Activated CD4-positive, alpha-beta memory T cell treated with anti-CD3 and anti-CD28 coated beads for 36 hours (primary cell): ENCODE results near the gene DMXL2. TPM values are rescaled to one million over a fixed set of nuclear protein-coding genes. Genes with fewer than 3 reads are reported as not detected.
"Not testable (repeated sequence)": the region's sequence is repeated elsewhere in the genome, so short reads cannot be mapped to it uniquely, and the experiment has no call there.

Source experiments
- CTCF ChIA-PET: fragments of 350-600 bp; sonication (Branson Sonifier 250); formaldehyde crosslinking; loops from one replicate; lab custom pipeline; 2021; ENCODE audit warnings: antibody characterized with exemption, inconsistent platforms; lab: Charles Lee
- POLR2A ChIA-PET: fragments of 350-600 bp; sonication (Branson Sonifier 250); formaldehyde crosslinking; loops from one replicate; lab custom pipeline; 2021; ENCODE audit warnings: antibody characterized with exemption; lab: Charles Lee
- DNase-seq: peaks from one replicate; pipeline ENCODE4 v3.0.0-alpha.2; 2020
- H3K27ac Mint-ChIP-seq: one replicate; pipeline ENCODE4 v1.8.0; 2021; ENCODE audit warnings: mixed read lengths
- H3K27me3 Mint-ChIP-seq: one replicate; pipeline ENCODE4 v1.8.0; 2021; ENCODE audit warnings: mixed read lengths
- H3K36me3 Mint-ChIP-seq: one replicate; pipeline ENCODE4 v1.8.0; 2021; ENCODE audit warnings: mixed read lengths
- H3K4me1 Mint-ChIP-seq: one replicate; pipeline ENCODE4 v1.8.0; 2021; ENCODE audit warnings: low read depth, mixed read lengths
- H3K4me3 Mint-ChIP-seq: one replicate; pipeline ENCODE4 v1.8.0; 2021; ENCODE audit warnings: mild to moderate bottlenecking, mixed read lengths
- H3K9me3 Mint-ChIP-seq: one replicate; pipeline ENCODE4 v1.8.0; 2021; ENCODE audit warnings: mixed read lengths
- intact Hi-C: fragments of 100-400 bp; cut with micrococcal nuclease; formaldehyde crosslinking; loops from one replicate; pipeline ENCODE4 v1.15.1; 2023
- total RNA-seq, 2 experiments: library from RNA; stranded (reverse); gene quantifications; one replicate each; pipeline ENCODE4 v1.2.3, GENCODE V29; 2021

The DMXL2 gene
- total RNA-seq, 2 experiments from 2014 or later: 6.1 to 6.3 TPM

GRCh38 chr15:51475736-51476135 lies 146.8 kb downstream of the DMXL2 start:
- Mint-ChIP-seq H3K4me3 (no peak overlapping the region), H3K9me3 (no peaks in the 10 kb centered on the region), H3K27ac (no peak overlapping the region), H3K4me1 (no peaks in the 10 kb centered on the region), H3K27me3 (no peaks in the 10 kb centered on the region), H3K36me3 (peaks cover 4% of the 10 kb centered on the region)
- intact Hi-C loops: no loop called here
- DNase-seq: no peak
- ChIA-PET POLR2A (no interaction called here), CTCF (no interaction called here)

DNA sequence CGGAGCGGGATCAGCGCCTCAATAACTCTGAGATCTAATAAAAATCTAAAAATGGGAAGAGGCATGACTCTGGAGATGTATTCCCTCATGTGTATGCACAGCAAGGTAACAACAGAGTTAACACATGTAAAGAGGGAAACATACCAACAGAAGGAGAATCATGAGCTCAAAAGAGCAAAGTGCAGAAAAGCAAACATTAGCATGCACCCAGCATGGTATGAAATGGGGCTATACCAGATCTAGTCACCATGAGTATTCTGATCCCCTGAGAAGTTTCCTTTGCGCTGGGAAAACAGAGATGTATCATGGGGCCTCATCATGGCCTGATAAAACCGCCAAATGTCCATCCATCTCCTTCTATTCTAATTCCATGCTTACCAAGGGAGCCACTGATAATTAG lies 152.1 kb downstream of the DMXL2 start:
- H3K9me3 Mint-ChIP-seq: no peaks in the 10 kb centered on the region
- ChIA-PET POLR2A (no interaction called here), CTCF (interaction anchor here (0.6 kb wide), 1 partner anchor 17 kb away, joined by 3 read pairs; no protein-coding TSS in a partner anchor)
- H3K4me1 Mint-ChIP-seq: no peaks in the 10 kb centered on the region
- peaks cover 3% of the 10 kb centered on the region for H3K36me3 Mint-ChIP-seq
- no peak overlapping the region for H3K27ac Mint-ChIP-seq
- intact Hi-C loops: no loop called here
- no peak overlapping the region for H3K4me3 Mint-ChIP-seq
- DNase-seq: no peak
- H3K27me3 Mint-ChIP-seq: no peaks in the 10 kb centered on the region

DNA sequence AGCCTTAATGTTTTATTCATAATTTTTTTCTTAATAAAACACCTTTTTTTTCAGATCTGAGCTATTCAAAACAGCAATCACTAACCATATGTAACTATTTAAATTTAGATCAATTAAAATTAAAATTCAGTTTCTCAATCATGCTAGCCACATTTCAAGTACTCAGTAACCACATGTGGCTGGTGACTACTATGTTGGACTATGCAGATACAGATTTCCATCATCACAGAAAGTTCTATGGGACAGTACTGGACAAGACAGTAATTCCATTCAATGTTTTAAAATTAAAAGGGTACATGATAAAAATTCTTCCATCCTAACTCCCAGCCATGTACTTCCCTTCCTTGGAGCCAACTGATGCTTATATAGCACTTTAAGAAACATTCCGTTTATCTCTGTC lies 161.8 kb downstream of the DMXL2 start:
- H3K27me3 Mint-ChIP-seq: no peaks in the 10 kb centered on the region
- CTCF ChIA-PET: no interaction called here
- no peak overlapping the region for H3K4me3 Mint-ChIP-seq
- H3K36me3 Mint-ChIP-seq: peaks cover 6% of the 10 kb centered on the region
- POLR2A ChIA-PET: no interaction called here
- no peaks in the 10 kb centered on the region for H3K9me3 Mint-ChIP-seq
- H3K4me1 Mint-ChIP-seq: no peaks in the 10 kb centered on the region
- intact Hi-C loops: no loop called here
- no peak overlapping the region for H3K27ac Mint-ChIP-seq
- DNase-seq: no peak

- Mint-ChIP-seq H3K9me3 (no peaks in the 10 kb centered on the region), H3K27me3 (no peaks in the 10 kb centered on the region), H3K27ac (no peak overlapping the region), H3K36me3 (peaks cover 12% of the 10 kb centered on the region), H3K4me3 (no peak overlapping the region), H3K4me1 (no peaks in the 10 kb centered on the region)
- ChIA-PET CTCF (no interaction called here), POLR2A (no interaction called here)
- no peak for DNase-seq
- intact Hi-C loops: no loop called here
Measured at GRCh38 chr15:51450001-51450400, 172.6 kb downstream of the DMXL2 start.

GRCh38 chr15:51448622-51449399 lies 173.8 kb downstream of the DMXL2 start:
- ChIA-PET CTCF (no interaction called here), POLR2A (no interaction called here)
- H3K27ac Mint-ChIP-seq: no peak overlapping the region
- H3K4me1 Mint-ChIP-seq: no peaks in the 10 kb centered on the region
- H3K27me3 Mint-ChIP-seq: no peaks in the 10 kb centered on the region
- no peaks in the 10 kb centered on the region for H3K9me3 Mint-ChIP-seq
- intact Hi-C loops: no loop called here
- H3K36me3 Mint-ChIP-seq: peaks cover 12% of the 10 kb centered on the region
- H3K4me3 Mint-ChIP-seq: no peak overlapping the region
- no peak for DNase-seq

- Mint-ChIP-seq H3K27ac (no peak overlapping the region), H3K9me3 (no peaks in the 10 kb centered on the region), H3K4me1 (no peaks in the 10 kb centered on the region), H3K36me3 (peaks cover 12% of the 10 kb centered on the region), H3K4me3 (no peak overlapping the region), H3K27me3 (no peaks in the 10 kb centered on the region)
- intact Hi-C loops: no loop called here
- ChIA-PET CTCF (no interaction called here), POLR2A (no interaction called here)
- no peak for DNase-seq
Measured at GRCh38 chr15:51447855-51448621, 174.5 kb downstream of the DMXL2 start.

GRCh38 chr15:51446029-51446744 lies 176.4 kb downstream of the DMXL2 start:
- POLR2A ChIA-PET, H3K9me3 Mint-ChIP-seq, DNase-seq, H3K4me3 Mint-ChIP-seq, H3K4me1 Mint-ChIP-seq, CTCF ChIA-PET, intact Hi-C loops, H3K27ac Mint-ChIP-seq, H3K27me3 Mint-ChIP-seq: not testable (repeated sequence)
- peaks cover 12% of the 10 kb centered on the region for H3K36me3 Mint-ChIP-seq

DNA sequence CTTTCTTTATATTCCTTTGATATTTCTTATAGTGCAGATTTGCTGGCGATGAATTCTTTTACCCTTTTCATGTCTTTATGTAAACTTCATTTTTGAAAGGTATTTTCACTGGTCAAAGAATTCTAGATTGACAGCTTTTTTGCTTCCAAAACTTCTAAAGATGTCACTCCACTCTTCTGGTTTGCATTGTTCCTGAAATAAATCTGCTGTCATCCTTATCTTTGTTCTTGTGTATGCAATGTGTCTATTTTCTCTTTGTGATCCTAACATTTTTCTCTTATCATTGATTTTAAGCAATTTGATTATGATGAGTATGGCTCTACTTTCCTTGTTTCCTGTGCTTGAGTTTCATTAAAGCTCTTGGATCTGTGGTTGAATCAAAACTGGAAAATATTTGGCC lies 177.8 kb downstream of the DMXL2 start:
- Mint-ChIP-seq H3K4me3 (no peak overlapping the region), H3K36me3 (peaks cover 6% of the 10 kb centered on the region), H3K27me3 (no peaks in the 10 kb centered on the region), H3K27ac (no peak overlapping the region), H3K4me1 (no peaks in the 10 kb centered on the region), H3K9me3 (no peaks in the 10 kb centered on the region)
- no peak for DNase-seq
- CTCF ChIA-PET: no interaction called here
- POLR2A ChIA-PET: no interaction called here
- intact Hi-C loops: no loop called here

DNA sequence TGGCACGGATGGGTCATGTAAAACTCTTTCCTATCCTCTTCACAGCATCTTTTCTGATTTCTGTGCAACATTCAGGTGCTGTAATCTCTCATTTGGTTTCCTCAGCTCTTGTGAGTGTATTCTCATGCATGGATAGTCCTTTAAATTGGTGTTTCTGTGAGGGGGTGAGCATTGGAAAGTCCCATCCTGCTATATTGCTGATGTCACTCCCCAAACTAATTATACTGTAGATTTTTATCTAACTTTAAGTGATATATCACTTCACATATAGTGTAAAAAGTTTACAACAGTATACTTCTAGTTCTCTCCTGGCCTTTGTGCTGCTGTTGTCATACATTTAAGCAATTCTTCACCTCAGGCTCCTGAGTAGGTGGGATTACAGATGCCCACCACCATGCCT lies 178.5 kb downstream of the DMXL2 start:
- Mint-ChIP-seq H3K36me3 (peaks cover 3% of the 10 kb centered on the region), H3K27ac (no peak overlapping the region), H3K4me3 (no peak overlapping the region), H3K9me3 (no peaks in the 10 kb centered on the region), H3K4me1 (no peaks in the 10 kb centered on the region), H3K27me3 (no peaks in the 10 kb centered on the region)
- CTCF ChIA-PET: no interaction called here
- POLR2A ChIA-PET: no interaction called here
- intact Hi-C loops: no loop called here
- DNase-seq: no peak

GRCh38 chr15:51443282-51443914 lies 179.2 kb downstream of the DMXL2 start:
- POLR2A ChIA-PET: no interaction called here
- no peaks in the 10 kb centered on the region for H3K4me1 Mint-ChIP-seq
- peaks cover 2% of the 10 kb centered on the region for H3K36me3 Mint-ChIP-seq
- intact Hi-C loops: no loop called here
- no peak for DNase-seq
- no peak overlapping the region for H3K4me3 Mint-ChIP-seq
- H3K9me3 Mint-ChIP-seq: peaks cover 4% of the 10 kb centered on the region
- H3K27me3 Mint-ChIP-seq: no peaks in the 10 kb centered on the region
- CTCF ChIA-PET: no interaction called here
- H3K27ac Mint-ChIP-seq: no peak overlapping the region

GRCh38 chr15:51438526-51438925 lies 184.0 kb downstream of the DMXL2 start:
- H3K27me3 Mint-ChIP-seq: no peaks in the 10 kb centered on the region
- no peaks in the 10 kb centered on the region for H3K36me3 Mint-ChIP-seq
- H3K4me3 Mint-ChIP-seq: no peak overlapping the region
- intact Hi-C loops: no loop called here
- H3K4me1 Mint-ChIP-seq: no peaks in the 10 kb centered on the region
- ChIA-PET CTCF (no interaction called here), POLR2A (no interaction called here)
- H3K27ac Mint-ChIP-seq: no peak overlapping the region
- peaks cover 7% of the 10 kb centered on the region for H3K9me3 Mint-ChIP-seq
- no peak for DNase-seq

DNA sequence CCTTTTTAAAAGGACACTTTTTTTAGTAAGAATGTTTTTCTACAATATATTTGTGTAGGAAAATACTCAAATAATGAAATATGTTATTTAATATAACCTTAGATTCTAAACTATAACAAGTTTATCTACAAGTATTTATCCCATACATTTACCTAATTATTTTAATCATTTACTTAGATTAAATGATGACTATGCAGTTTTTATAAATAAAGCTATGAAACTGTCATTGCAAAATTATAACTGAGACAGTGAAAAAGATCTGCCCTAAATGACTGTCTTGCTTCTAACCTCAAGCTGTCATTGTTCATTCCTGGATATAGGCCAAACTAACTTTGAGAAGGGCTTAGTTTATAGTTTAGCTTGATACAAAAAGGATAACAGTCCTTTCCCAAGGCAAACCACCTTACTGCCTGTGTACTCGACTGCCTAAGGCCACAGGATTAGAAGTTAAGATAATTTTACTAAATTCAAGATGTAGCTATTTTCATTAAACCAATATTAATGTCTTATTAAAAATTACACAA lies 197.0 kb downstream of the DMXL2 start:
- Mint-ChIP-seq H3K27ac (no peak overlapping the region), H3K4me1 (no peaks in the 10 kb centered on the region), H3K36me3 (no peaks in the 10 kb centered on the region), H3K9me3 (peaks cover 2% of the 10 kb centered on the region), H3K27me3 (peaks cover 3% of the 10 kb centered on the region), H3K4me3 (no peak overlapping the region)
- no peak for DNase-seq
- intact Hi-C loops: no loop called here
- POLR2A ChIA-PET: no interaction called here
- CTCF ChIA-PET: no interaction called here
